Measurements from ENCODE around the gene DBN1. TPM values are rescaled to one million over a fixed set of nuclear protein-coding genes. Genes with fewer than 3 reads are reported as not detected.

Gene DBN1
- total RNA-seq, 1 donor from 2014 or later, result 274 TPM

- H3K4me3 Mint-ChIP-seq (ENCODE audit: unreplicated experiment), result no peak overlapping the region
- H3K27me3 Mint-ChIP-seq (ENCODE audit: low read depth), result no peaks in the 10 kb centered on the region
- no peaks in the 10 kb centered on the region for H3K9me3 Mint-ChIP-seq (ENCODE audit: low read depth)
- TF ChIP-seq CTCF (IDR thresholded peaks at IDR 0.05), result no peak
- DNase-seq (ENCODE audit: low spot score), result no peak
- H3K36me3 Mint-ChIP-seq (ENCODE audit: low read depth), result peaks cover 19% of the 10 kb centered on the region
- H3K4me1 Mint-ChIP-seq (ENCODE audit: low read depth), result peaks cover 10% of the 10 kb centered on the region
- no peak overlapping the region for H3K27ac Mint-ChIP-seq (ENCODE audit: unreplicated experiment)
Measured at GRCh38 chr5:177435847-177436536, 37.4 kb downstream of the DBN1 start.

- H3K4me1 Mint-ChIP-seq (ENCODE audit: low read depth), result peaks cover 10% of the 10 kb centered on the region
- no peak overlapping the region for H3K4me3 Mint-ChIP-seq (ENCODE audit: unreplicated experiment)
- no peak overlapping the region for H3K27ac Mint-ChIP-seq (ENCODE audit: unreplicated experiment)
- no peak for TF ChIP-seq CTCF (IDR thresholded peaks at IDR 0.05)
- DNase-seq (ENCODE audit: low spot score), result peak; percentile 88
- no peaks in the 10 kb centered on the region for H3K9me3 Mint-ChIP-seq (ENCODE audit: low read depth)
- H3K27me3 Mint-ChIP-seq (ENCODE audit: low read depth), result no peaks in the 10 kb centered on the region
- peaks cover 22% of the 10 kb centered on the region for H3K36me3 Mint-ChIP-seq (ENCODE audit: low read depth)
Measured at GRCh38 chr5:177434942-177435738, 38.3 kb downstream of the DBN1 start.

GRCh38 chr5:177434437-177434836, 39.0 kb downstream of the DBN1 start:
- DNase-seq (ENCODE audit: low spot score), result peak; percentile 74
- Mint-ChIP-seq H3K9me3 (ENCODE audit: low read depth) (no peaks in the 10 kb centered on the region), H3K36me3 (ENCODE audit: low read depth) (peaks cover 18% of the 10 kb centered on the region), H3K27ac (ENCODE audit: unreplicated experiment) (no peak overlapping the region), H3K4me3 (ENCODE audit: unreplicated experiment) (no peak overlapping the region), H3K27me3 (ENCODE audit: low read depth) (no peaks in the 10 kb centered on the region), H3K4me1 (ENCODE audit: low read depth) (peaks cover 10% of the 10 kb centered on the region)
- TF ChIP-seq CTCF (IDR thresholded peaks at IDR 0.05), result no peak

DNA sequence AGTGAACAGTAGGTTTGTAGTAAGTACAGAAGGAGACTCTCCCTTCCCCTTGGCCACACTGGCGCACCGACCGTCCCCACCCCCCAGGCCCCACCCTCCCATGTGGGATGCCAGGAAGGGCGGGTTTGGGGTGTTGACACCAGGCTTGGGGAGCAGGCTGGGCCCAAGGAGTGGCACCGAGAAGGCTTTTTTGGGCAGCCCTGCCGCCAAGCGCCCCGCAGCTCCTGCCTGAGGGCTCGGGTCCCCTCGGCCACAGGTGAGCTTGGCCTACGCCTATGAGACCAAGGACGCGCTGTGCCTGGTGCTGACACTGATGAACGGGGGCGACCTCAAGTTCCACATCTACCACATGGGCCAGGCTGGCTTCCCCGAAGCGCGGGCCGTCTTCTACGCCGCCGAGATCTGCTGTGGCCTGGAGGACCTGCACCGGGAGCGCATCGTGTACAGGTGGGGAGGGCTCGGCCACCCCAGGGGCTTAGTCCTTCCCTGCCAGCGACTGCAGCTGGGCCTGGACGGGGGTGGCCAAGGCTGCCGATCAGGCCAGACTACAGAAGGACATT, 39.7 kb downstream of the DBN1 start:
- peaks cover 17% of the 10 kb centered on the region for H3K36me3 Mint-ChIP-seq (ENCODE audit: low read depth)
- H3K27me3 Mint-ChIP-seq (ENCODE audit: low read depth), result no peaks in the 10 kb centered on the region
- no peaks in the 10 kb centered on the region for H3K9me3 Mint-ChIP-seq (ENCODE audit: low read depth)
- peak; percentile 86 for DNase-seq (ENCODE audit: low spot score)
- peaks cover 12% of the 10 kb centered on the region for H3K4me1 Mint-ChIP-seq (ENCODE audit: low read depth)
- no peak overlapping the region for H3K27ac Mint-ChIP-seq (ENCODE audit: unreplicated experiment)
- TF ChIP-seq CTCF (IDR thresholded peaks at IDR 0.05), result no peak
- no peak overlapping the region for H3K4me3 Mint-ChIP-seq (ENCODE audit: unreplicated experiment)

GRCh38 chr5:177432839-177433657, 40.4 kb downstream of the DBN1 start:
- H3K27ac Mint-ChIP-seq (ENCODE audit: unreplicated experiment), result no peak overlapping the region
- H3K4me1 Mint-ChIP-seq (ENCODE audit: low read depth), result peaks cover 9% of the 10 kb centered on the region
- peaks cover 12% of the 10 kb centered on the region for H3K36me3 Mint-ChIP-seq (ENCODE audit: low read depth)
- H3K9me3 Mint-ChIP-seq (ENCODE audit: low read depth), result no peaks in the 10 kb centered on the region
- H3K27me3 Mint-ChIP-seq (ENCODE audit: low read depth), result no peaks in the 10 kb centered on the region
- TF ChIP-seq CTCF (IDR thresholded peaks at IDR 0.05), result no peak
- peak; percentile 86 for DNase-seq (ENCODE audit: low spot score)
- no peak overlapping the region for H3K4me3 Mint-ChIP-seq (ENCODE audit: unreplicated experiment)

Data from chondrocyte (in vitro differentiated cells).